Smooth muscle cell (in vitro differentiated cells): ENCODE data around the gene BBS12. TPM values are rescaled to one million over a fixed set of nuclear protein-coding genes. Genes with fewer than 3 reads are reported as not detected.

Experiments
- DNase-seq: peaks from one replicate; lab custom pipeline; 2025; ENCODE audit not compliant: unreplicated experiment; lab: John Stamatoyannopoulos, UW
- H2AFZ ChIP-seq: fragments of 200-600 bp; sonication (generic); 2 replicates; pipeline ENCODE4 v1.6.0; 2016; ENCODE audit warnings: antibody characterized with exemption, low read depth, mild to moderate bottlenecking
- H3F3A ChIP-seq: fragments of 200-600 bp; sonication (generic); 2 replicates; pipeline ENCODE4 v1.6.0; 2017; ENCODE audit warnings: antibody characterized with exemption, low read depth
- H3K27ac ChIP-seq: fragments of 200-600 bp; sonication (generic); 2 replicates; pipeline ENCODE4 v1.5.1; 2016; ENCODE audit warnings: low read depth, mild to moderate bottlenecking
- H3K27me3 ChIP-seq: fragments of 200-600 bp; sonication (generic); 2 replicates; pipeline ENCODE4 v1.6.1; 2016; ENCODE audit warnings: low read depth, mild to moderate bottlenecking
- H3K36me3 ChIP-seq: fragments of 200-600 bp; sonication (generic); 2 replicates; pipeline ENCODE4 v1.5.1; 2016; ENCODE audit warnings: low read depth
- H3K4me1 ChIP-seq: fragments of 200-600 bp; sonication (generic); 2 replicates; pipeline ENCODE4 v1.5.1; 2016; ENCODE audit warnings: low read depth
- H3K4me2 ChIP-seq: fragments of 200-600 bp; sonication (generic); 2 replicates; pipeline ENCODE4 v1.6.0; 2016; ENCODE audit warnings: mild to moderate bottlenecking
- H3K4me3 ChIP-seq: fragments of 200-600 bp; sonication (generic); 2 replicates; pipeline ENCODE4 v1.5.1; 2016; ENCODE audit warnings: mild to moderate bottlenecking
- H3K79me2 ChIP-seq: fragments of 200-600 bp; sonication (generic); 2 replicates; pipeline ENCODE4 v1.6.0; 2016; ENCODE audit warnings: low read depth, mild to moderate bottlenecking
- H3K9ac ChIP-seq: fragments of 200-600 bp; sonication (generic); 2 replicates; pipeline ENCODE4 v1.6.0; 2016; ENCODE audit warnings: low read depth
- H3K9me3 ChIP-seq: fragments of 200-600 bp; sonication (generic); replicated peaks from 2 replicates; pipeline ENCODE4 v1.5.1; 2016; ENCODE audit warnings: low read depth
- H4K20me1 ChIP-seq: fragments of 200-600 bp; sonication (generic); 2 replicates; pipeline ENCODE4 v1.6.0; 2016; ENCODE audit warnings: low read depth
- CTCF ChIP-seq: fragments of 200-600 bp; sonication (generic); IDR thresholded peaks from 2 replicates; pipeline ENCODE4 v1.5.1; 2017; ENCODE audit warnings: borderline replicate concordance, mild to moderate bottlenecking, antibody characterized with exemption; ENCODE audit not compliant: insufficient read depth, poor library complexity, severe bottlenecking
- WGBS: methylation state at CpG from one replicate; pipeline ENCODE4 v1.1.7; 2016; ENCODE audit warnings: low lambda C conversion rate; 5-methylcytosine and 5-hydroxymethylcytosine counted together
- polyA plus RNA-seq: library from polyadenylated mRNA; unstranded; fragments of >200 nt; fragmentation: Nextera tagmentation; extraction: Ambion mirVana; gene quantifications from 2 replicates; pipeline ENCODE4 v1.2.1, GENCODE V29; 2016
- total RNA-seq: library from RNA; depleted of rRNA; stranded (reverse); fragments of >200 nt; gene quantifications from 2 replicates; pipeline ENCODE4 v1.2.3, GENCODE V29; 2014

The BBS12 gene
- total and polyA plus RNA-seq, 2 experiments from 2014 or later = 3.6 to 3.7 TPM

- H3K4me1 ChIP-seq = no peaks in the 10 kb centered on the region
- H3K4me3 ChIP-seq = no peak overlapping the region
- no peaks in the 10 kb centered on the region for H3F3A ChIP-seq
- WGBS = 66% methylated on average over 5 of the region's 5 CpGs
- H3K79me2 ChIP-seq = no peaks in the 10 kb centered on the region
- no peaks in the 10 kb centered on the region for H3K9me3 ChIP-seq
- H3K9ac ChIP-seq = no peak overlapping the region
- no peaks in the 10 kb centered on the region for H3K36me3 ChIP-seq
- TF ChIP-seq CTCF = no peak
- H3K27ac ChIP-seq = no peak overlapping the region
- no peaks in the 10 kb centered on the region for H3K27me3 ChIP-seq
- H2AFZ ChIP-seq = no peak overlapping the region
- DNase-seq = no peak
- no peak overlapping the region for H3K4me2 ChIP-seq
- no peaks in the 10 kb centered on the region for H4K20me1 ChIP-seq
These were observed 31.4 kb upstream of the BBS12 start for GRCh38 chr4:122701061-122701460.

DNA sequence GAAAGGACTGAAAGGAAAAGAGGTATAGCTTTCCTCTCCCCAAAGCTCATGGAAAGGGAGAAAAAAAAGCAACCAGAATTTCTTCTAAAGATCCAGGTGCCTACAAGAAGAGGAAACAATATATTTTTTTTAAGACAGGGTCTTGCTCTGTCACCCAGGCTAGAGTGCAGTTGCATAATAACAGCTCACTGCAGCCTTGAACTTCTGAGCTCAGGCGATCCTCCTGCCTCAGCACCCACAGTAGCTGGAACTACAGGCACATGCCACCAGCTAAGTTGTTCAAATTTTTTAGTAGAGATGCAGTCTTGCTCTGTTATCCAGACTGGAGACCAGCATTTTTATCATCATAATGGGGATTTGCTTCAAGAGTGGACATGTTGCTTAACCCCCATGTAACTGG, 30.5 kb upstream of the BBS12 start:
- Histone ChIP-seq H3K27ac (no peak overlapping the region), H3K4me3 (no peak overlapping the region), H4K20me1 (no peaks in the 10 kb centered on the region), H3K79me2 (no peaks in the 10 kb centered on the region), H3K9ac (no peak overlapping the region), H3K36me3 (no peaks in the 10 kb centered on the region), H3K9me3 (no peaks in the 10 kb centered on the region), H3K27me3 (no peaks in the 10 kb centered on the region), H2AFZ (no peak overlapping the region), H3K4me2 (no peak overlapping the region), H3K4me1 (no peaks in the 10 kb centered on the region), H3F3A (no peaks in the 10 kb centered on the region)
- 94% methylated on average over 1 of the region's 1 CpG for WGBS
- no peak for TF ChIP-seq CTCF
- DNase-seq = no peak

- no peaks in the 10 kb centered on the region for H3K79me2 ChIP-seq
- no peaks in the 10 kb centered on the region for H3K9me3 ChIP-seq
- no peaks in the 10 kb centered on the region for H3K4me1 ChIP-seq
- H3K27ac ChIP-seq = no peak overlapping the region
- no peaks in the 10 kb centered on the region for H3K36me3 ChIP-seq
- no peak overlapping the region for H3K4me3 ChIP-seq
- 96% methylated on average over 3 of the region's 3 CpGs for WGBS
- H3K4me2 ChIP-seq = no peak overlapping the region
- H4K20me1 ChIP-seq = no peaks in the 10 kb centered on the region
- no peak for DNase-seq
- no peak for TF ChIP-seq CTCF
- no peaks in the 10 kb centered on the region for H3K27me3 ChIP-seq
- H3F3A ChIP-seq = no peaks in the 10 kb centered on the region
- no peak overlapping the region for H3K9ac ChIP-seq
- H2AFZ ChIP-seq = no peak overlapping the region
These were observed 29.6 kb upstream of the BBS12 start for GRCh38 chr4:122702939-122703338.

DNA sequence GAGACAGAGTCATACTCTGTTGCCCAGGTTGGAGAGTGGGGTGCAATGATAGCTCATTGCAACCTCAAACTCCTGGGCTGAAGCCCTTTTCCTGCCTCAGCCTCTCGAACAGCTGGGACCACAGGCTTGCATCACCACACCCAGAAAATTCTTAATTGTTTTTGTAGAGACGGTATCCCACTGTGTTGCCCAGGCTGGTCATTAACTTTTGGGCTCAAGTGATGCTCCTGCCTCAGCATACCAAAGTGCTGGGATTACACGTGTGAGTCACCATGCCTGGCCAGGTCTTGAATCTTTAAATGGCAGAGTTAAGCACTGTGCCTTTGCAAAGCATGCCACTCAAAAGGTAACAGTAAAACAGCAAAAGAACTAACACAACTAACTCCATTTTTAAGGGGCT, 28.6 kb upstream of the BBS12 start:
- no peak for TF ChIP-seq CTCF
- H3K9ac ChIP-seq = no peak overlapping the region
- no peak overlapping the region for H3K4me3 ChIP-seq
- WGBS = 37% methylated on average over 3 of the region's 3 CpGs
- DNase-seq = no peak
- H4K20me1 ChIP-seq = no peaks in the 10 kb centered on the region
- H3K27ac ChIP-seq = no peak overlapping the region
- no peak overlapping the region for H2AFZ ChIP-seq
- no peaks in the 10 kb centered on the region for H3K9me3 ChIP-seq
- H3F3A ChIP-seq = no peaks in the 10 kb centered on the region
- no peaks in the 10 kb centered on the region for H3K4me1 ChIP-seq
- H3K4me2 ChIP-seq = no peak overlapping the region
- no peaks in the 10 kb centered on the region for H3K79me2 ChIP-seq
- no peaks in the 10 kb centered on the region for H3K27me3 ChIP-seq
- H3K36me3 ChIP-seq = no peaks in the 10 kb centered on the region
